Endothelial cell of umbilical vein (primary cell): Measurements from ENCODE around the gene CYP8B1. TPM values are rescaled to one million over a fixed set of nuclear protein-coding genes. Genes with fewer than 3 reads are reported as not detected.

ENCODE experiments used
- BruUV-seq: library from RNA; stranded (reverse); fragments of 400-500 nt; replicated peaks from 2 replicates; lab custom pipeline; 2021; lab: Mats Ljungman, UMichigan
- CTCF ChIA-PET: fragments of 300-600, 350-600 bp; sonication (Branson Sonifier 250); formaldehyde crosslinking; loops from one replicate; lab custom pipeline; 2021; ENCODE audit warnings: antibody characterized with exemption, inconsistent platforms; lab: Charles Lee
- POLR2A ChIA-PET: fragments of 300-600, 350-600 bp; sonication (Branson Sonifier 250); formaldehyde crosslinking; loops from one replicate; lab custom pipeline; 2021; ENCODE audit warnings: antibody characterized with exemption, inconsistent platforms; lab: Charles Lee
- DNase-seq: peaks from one replicate; pipeline ENCODE4 v3.0.0-alpha.2; 2011; ENCODE audit warnings: low read depth, low spot score
- FAIRE-seq: peaks from 2 replicates; lab custom pipeline; 2011; peaks lifted over from hg19 to GRCh38; lab: Jason Lieb, UNC
- H2AFZ ChIP-seq: 2 replicates; pipeline ENCODE4 v1.6.0; 2012; ENCODE audit warnings: low read depth, low read length, control low read depth, inconsistent platforms
- H3K27ac ChIP-seq: 2 replicates; pipeline ENCODE4 v1.5.1; 2011; ENCODE audit warnings: low read depth, mild to moderate bottlenecking, control low read depth, low read length, moderate library complexity; ENCODE audit not compliant: insufficient read depth
- H3K27me3 ChIP-seq, 2 experiments: 2 replicates each; pipeline versions ENCODE4 v1.6.0 to v1.6.1; 2011; ENCODE audit warnings: low read length in 2 of 2, mixed read lengths in 1 of 2; ENCODE audit not compliant: control insufficient read depth in 2 of 2, insufficient read depth in 2 of 2
- H3K36me3 ChIP-seq, 2 experiments: 2 replicates in 1 of 2; 3 replicates in 1 of 2; pipeline ENCODE4 v1.5.1; 2011; ENCODE audit warnings: low read length in 2 of 2, mild to moderate bottlenecking in 1 of 2, moderate library complexity in 1 of 2; ENCODE audit not compliant: control insufficient read depth in 2 of 2, insufficient read depth in 2 of 2; ENCODE audit errors: extremely low read depth in 1 of 2
- H3K4me1 ChIP-seq: 3 replicates; pipeline ENCODE4 v1.5.1; 2011; ENCODE audit warnings: mild to moderate bottlenecking, low read length; ENCODE audit not compliant: control insufficient read depth, insufficient read depth; ENCODE audit errors: extremely low read depth
- H3K4me2 ChIP-seq: 2 replicates; pipeline ENCODE4 v1.6.1; 2011; ENCODE audit warnings: low read length, control low read depth, mixed read lengths; ENCODE audit not compliant: insufficient read depth
- H3K4me3 ChIP-seq, 3 experiments: fragments of 200-600 bp in 1 of 3; sonication (generic), shearing (Covaris generic) in 1 of 3; replicated peaks in 1 of 3; 2 replicates each; pipeline ENCODE4 v1.5.1; 2011 to 2016; ENCODE audit warnings: control low read depth in 3 of 3, low read length in 3 of 3, mild to moderate bottlenecking in 2 of 3, inconsistent platforms in 1 of 3, low read depth in 1 of 3, moderate library complexity in 1 of 3; ENCODE audit not compliant: insufficient read depth in 1 of 3
- H3K79me2 ChIP-seq: 2 replicates; pipeline ENCODE4 v1.6.0; 2012; ENCODE audit warnings: low read length, inconsistent platforms; ENCODE audit not compliant: control insufficient read depth, insufficient read depth
- H3K9ac ChIP-seq: replicated peaks from 2 replicates; pipeline ENCODE3; 2011; ENCODE audit warnings: low read length, control low read depth; ENCODE audit not compliant: insufficient read depth; ENCODE audit errors: extremely low read depth
- H3K9me1 ChIP-seq: replicated peaks from 3 replicates; pipeline ENCODE4 v1.6.0; 2011; ENCODE audit warnings: mild to moderate bottlenecking, low read length; ENCODE audit not compliant: control insufficient read depth, insufficient read depth; ENCODE audit errors: extremely low read depth
- H3K9me3 ChIP-seq: replicated peaks from 2 replicates; pipeline ENCODE4 v1.5.1; 2012; ENCODE audit warnings: low read length, inconsistent platforms; ENCODE audit not compliant: control insufficient read depth, insufficient read depth
- H4K20me1 ChIP-seq: replicated peaks from 2 replicates; pipeline ENCODE3; 2011; ENCODE audit warnings: mild to moderate bottlenecking, low read length; ENCODE audit not compliant: control insufficient read depth, insufficient read depth; ENCODE audit errors: extremely low read depth
- EZH2 ChIP-seq: IDR thresholded peaks from 2 replicates; pipeline ENCODE4 v1.6.1; 2012; ENCODE audit warnings: borderline replicate concordance, low read depth, mild to moderate bottlenecking, moderate library complexity, low read length, inconsistent platforms; ENCODE audit not compliant: severe bottlenecking
- FOS ChIP-seq: IDR thresholded peaks from 2 replicates; pipeline ENCODE4 v1.6.1; 2011; ENCODE audit warnings: mild to moderate bottlenecking, low read length, moderate library complexity, borderline replicate concordance; ENCODE audit not compliant: insufficient read depth
- GATA2 ChIP-seq: IDR thresholded peaks from 2 replicates; pipeline ENCODE4 v1.7.0; 2011; ENCODE audit warnings: low read depth, mild to moderate bottlenecking, moderate library complexity, mixed read lengths, low read length; ENCODE audit not compliant: insufficient read length, insufficient read depth
- JUN ChIP-seq: IDR thresholded peaks from 2 replicates; pipeline ENCODE4 v1.6.1; 2011; ENCODE audit warnings: borderline replicate concordance, low read depth; ENCODE audit not compliant: insufficient read length, insufficient read depth
- MYC ChIP-seq: IDR thresholded peaks from one replicate; pipeline ENCODE4 v1.6.1; 2011; ENCODE audit warnings: mild to moderate bottlenecking, low read depth, low read length
- POLR2A ChIP-seq: IDR thresholded peaks from 2 replicates; pipeline ENCODE4 v1.6.1; 2012; ENCODE audit warnings: low read depth, mild to moderate bottlenecking, control low read depth, low read length
- POLR2AphosphoS5 ChIP-seq: IDR thresholded peaks from 2 replicates; pipeline ENCODE4 v1.6.1; 2012; ENCODE audit warnings: low read depth, mild to moderate bottlenecking, control low read depth, low read length, moderate library complexity; ENCODE audit not compliant: insufficient read depth
- dilution Hi-C: fragments of 300-500 bp; cut with MboI; formaldehyde crosslinking; loops from one replicate; pipeline ENCODE4 v1.15.0; 2019; ENCODE audit warnings: low sequenced_read_pairs; ENCODE audit not compliant: extremely low pct_ligation_motif_present
- intact Hi-C: fragments of 100-400 bp; cut with micrococcal nuclease; formaldehyde crosslinking; loops from one replicate; pipeline ENCODE4 v1.10.0; 2022
- polyA plus RNA-seq, 4 experiments: library from polyadenylated mRNA; depleted of rRNA in 3 of 4; stranded (reverse) in 3 of 4; unstranded in 1 of 4; fragments of >200 nt; gene quantifications; 2 replicates each; pipeline versions ENCODE4 v1.2.1 to v1.2.3, GENCODE V29; 2011 to 2012; ENCODE audit warnings: missing spikeins in 1 of 4
- total RNA-seq: library from RNA; stranded (reverse); gene quantifications from 2 replicates; pipeline ENCODE4 v1.2.3, GENCODE V29; 2021
- TF ChIP-seq, protein P1 (sequence below), 2 donors: IDR thresholded peaks; 1 replicate in 1 of 2; 2 replicates in 1 of 2; pipeline ENCODE4 v1.5.1; 2011; ENCODE audit warnings: low read length in 2 of 2, mild to moderate bottlenecking in 2 of 2, moderate library complexity in 2 of 2, control low read depth in 1 of 2, inconsistent platforms in 1 of 2, low read depth in 1 of 2; ENCODE audit not compliant: insufficient read depth in 1 of 2; ENCODE audit errors: extremely low read depth in 1 of 2
- TF ChIP-seq, protein P2 (sequence below): IDR thresholded peaks from 2 replicates; pipeline ENCODE4 v1.6.1; 2011; ENCODE audit not compliant: insufficient read depth, insufficient read length

The CYP8B1 gene
- total and polyA plus RNA-seq, 2 donors (not counting 3 experiments of a cell fraction or from before 2014, with no cell fraction given) = not detected

DNA sequence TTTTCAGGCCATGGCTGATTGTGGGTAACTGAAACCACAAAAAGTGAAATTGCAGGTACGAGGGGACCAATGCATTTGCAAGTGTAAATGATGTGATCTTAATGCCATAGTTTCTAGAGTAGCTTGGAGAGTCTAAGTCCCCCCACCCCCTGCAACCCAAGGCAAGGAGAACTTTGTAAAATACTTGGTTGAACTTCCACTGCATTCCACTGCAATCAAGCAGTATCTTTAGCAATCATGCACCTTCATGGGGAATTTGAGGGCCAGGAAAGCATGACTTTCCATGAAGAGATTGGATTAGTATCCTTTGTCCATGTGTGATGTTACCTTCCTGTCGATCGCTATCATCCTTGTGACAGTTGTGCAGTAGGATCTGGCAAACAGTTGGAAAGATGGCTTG, 11.4 kb upstream of the CYP8B1 start:
- H3K4me3 ChIP-seq = no peak overlapping the region
- ChIA-PET CTCF (no interaction called here), POLR2A (no interaction called here)
- intact Hi-C loops (no loop called here), dilution Hi-C loops (no loop called here)
- no peak overlapping the region for H3K27ac ChIP-seq
- H2AFZ ChIP-seq = no peak overlapping the region
- no peaks in the 10 kb centered on the region for H3K4me1 ChIP-seq
- no peaks in the 10 kb centered on the region for H3K9me1 ChIP-seq
- FAIRE-seq (no peak), DNase-seq (no peak)
- H3K9me3 ChIP-seq = no peaks in the 10 kb centered on the region
- no peaks in the 10 kb centered on the region for H3K36me3 ChIP-seq
- H3K4me2 ChIP-seq = no peak overlapping the region
- H3K9ac ChIP-seq = no peak overlapping the region
- BruUV-seq = no TSS peak
- H4K20me1 ChIP-seq = no peaks in the 10 kb centered on the region
- peaks cover 0 to 6% of the 10 kb centered on the region in 2 experiments for H3K27me3 ChIP-seq
- H3K79me2 ChIP-seq = no peaks in the 10 kb centered on the region
- no peak for TF ChIP-seq EZH2
- TF ChIP-seq POLR2AphosphoS5 = no peak
- no peak for TF ChIP-seq JUN
- no peak for TF ChIP-seq FOS
- no peak for TF ChIP-seq POLR2A
- TF ChIP-seq MYC = no peak
- TF ChIP-seq, protein P1, sequence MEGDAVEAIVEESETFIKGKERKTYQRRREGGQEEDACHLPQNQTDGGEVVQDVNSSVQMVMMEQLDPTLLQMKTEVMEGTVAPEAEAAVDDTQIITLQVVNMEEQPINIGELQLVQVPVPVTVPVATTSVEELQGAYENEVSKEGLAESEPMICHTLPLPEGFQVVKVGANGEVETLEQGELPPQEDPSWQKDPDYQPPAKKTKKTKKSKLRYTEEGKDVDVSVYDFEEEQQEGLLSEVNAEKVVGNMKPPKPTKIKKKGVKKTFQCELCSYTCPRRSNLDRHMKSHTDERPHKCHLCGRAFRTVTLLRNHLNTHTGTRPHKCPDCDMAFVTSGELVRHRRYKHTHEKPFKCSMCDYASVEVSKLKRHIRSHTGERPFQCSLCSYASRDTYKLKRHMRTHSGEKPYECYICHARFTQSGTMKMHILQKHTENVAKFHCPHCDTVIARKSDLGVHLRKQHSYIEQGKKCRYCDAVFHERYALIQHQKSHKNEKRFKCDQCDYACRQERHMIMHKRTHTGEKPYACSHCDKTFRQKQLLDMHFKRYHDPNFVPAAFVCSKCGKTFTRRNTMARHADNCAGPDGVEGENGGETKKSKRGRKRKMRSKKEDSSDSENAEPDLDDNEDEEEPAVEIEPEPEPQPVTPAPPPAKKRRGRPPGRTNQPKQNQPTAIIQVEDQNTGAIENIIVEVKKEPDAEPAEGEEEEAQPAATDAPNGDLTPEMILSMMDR (IDR thresholded peaks at IDR 0.05; ENCODE audit: extremely low read depth in 1 of 2, insufficient read depth in 1 of 2, low read depth in 1 of 2, low read length in 2 of 2) = no peak
- no peak for TF ChIP-seq GATA2
- TF ChIP-seq, protein P2, sequence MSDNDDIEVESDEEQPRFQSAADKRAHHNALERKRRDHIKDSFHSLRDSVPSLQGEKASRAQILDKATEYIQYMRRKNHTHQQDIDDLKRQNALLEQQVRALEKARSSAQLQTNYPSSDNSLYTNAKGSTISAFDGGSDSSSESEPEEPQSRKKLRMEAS = no peak
